Measurements from ENCODE around the gene GRIN1.

GRIN1 gene

DNA sequence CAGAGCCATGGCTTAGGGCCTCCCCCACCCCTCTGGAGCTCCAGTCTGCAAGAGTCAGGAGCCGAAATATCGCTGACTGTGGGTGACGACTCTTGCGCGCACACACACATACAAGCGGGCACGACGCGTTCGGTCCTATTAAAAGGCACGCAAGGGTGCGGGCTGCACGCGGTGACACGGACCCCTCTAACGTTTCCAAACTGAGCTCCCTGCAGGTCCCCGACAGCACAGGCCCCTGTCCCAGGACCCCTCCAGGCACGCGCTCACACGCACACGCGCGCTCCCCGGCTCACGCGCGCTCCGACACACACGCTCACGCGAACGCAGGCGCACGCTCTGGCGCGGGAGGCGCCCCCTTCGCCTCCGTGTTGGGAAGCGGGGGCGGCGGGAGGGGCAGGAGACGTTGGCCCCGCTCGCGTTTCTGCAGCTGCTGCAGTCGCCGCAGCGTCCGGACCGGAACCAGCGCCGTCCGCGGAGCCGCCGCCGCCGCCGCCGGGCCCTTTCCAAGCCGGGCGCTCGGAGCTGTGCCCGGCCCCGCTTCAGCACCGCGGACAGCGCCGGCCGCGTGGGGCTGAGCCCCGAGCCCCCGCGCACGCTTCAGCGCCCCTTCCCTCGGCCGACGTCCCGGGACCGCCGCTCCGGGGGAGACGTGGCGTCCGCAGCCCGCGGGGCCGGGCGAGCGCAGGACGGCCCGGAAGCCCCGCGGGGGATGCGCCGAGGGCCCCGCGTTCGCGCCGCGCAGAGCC lies at the start of gene GRIN1:
GRIN1 (plus strand) TSS at position 433 of the 746 bp plus-strand sequence. CDS start 333 bp downstream, outside the sequence.
- no peaks in the 10 kb centered on the region for H4K20me1 ChIP-seq (ENCODE audit: insufficient read depth)
- no peak within 1 kb of the TSS for H3K27ac ChIP-seq
- H3K79me2 ChIP-seq (ENCODE audit: insufficient read depth, low read depth), result no peaks in the 10 kb centered on the region
- no peak within 1 kb of the TSS for H3K9ac ChIP-seq
- no peaks in the 10 kb centered on the region for H3K36me3 ChIP-seq (ENCODE audit: insufficient read depth)
- peaks cover 86% of the 10 kb centered on the region for H3K27me3 ChIP-seq (ENCODE audit: insufficient read depth, low read depth)
- H3K4me3 ChIP-seq (IDR thresholded peaks at IDR 0.05; ENCODE audit: insufficient read depth, low read depth, low read length), result no peak within 1 kb of the TSS
- no peak within 1 kb of the TSS for H2AFZ ChIP-seq (ENCODE audit: low read depth)
- TF ChIP-seq, protein P1, sequence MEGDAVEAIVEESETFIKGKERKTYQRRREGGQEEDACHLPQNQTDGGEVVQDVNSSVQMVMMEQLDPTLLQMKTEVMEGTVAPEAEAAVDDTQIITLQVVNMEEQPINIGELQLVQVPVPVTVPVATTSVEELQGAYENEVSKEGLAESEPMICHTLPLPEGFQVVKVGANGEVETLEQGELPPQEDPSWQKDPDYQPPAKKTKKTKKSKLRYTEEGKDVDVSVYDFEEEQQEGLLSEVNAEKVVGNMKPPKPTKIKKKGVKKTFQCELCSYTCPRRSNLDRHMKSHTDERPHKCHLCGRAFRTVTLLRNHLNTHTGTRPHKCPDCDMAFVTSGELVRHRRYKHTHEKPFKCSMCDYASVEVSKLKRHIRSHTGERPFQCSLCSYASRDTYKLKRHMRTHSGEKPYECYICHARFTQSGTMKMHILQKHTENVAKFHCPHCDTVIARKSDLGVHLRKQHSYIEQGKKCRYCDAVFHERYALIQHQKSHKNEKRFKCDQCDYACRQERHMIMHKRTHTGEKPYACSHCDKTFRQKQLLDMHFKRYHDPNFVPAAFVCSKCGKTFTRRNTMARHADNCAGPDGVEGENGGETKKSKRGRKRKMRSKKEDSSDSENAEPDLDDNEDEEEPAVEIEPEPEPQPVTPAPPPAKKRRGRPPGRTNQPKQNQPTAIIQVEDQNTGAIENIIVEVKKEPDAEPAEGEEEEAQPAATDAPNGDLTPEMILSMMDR (conservative IDR thresholded peaks at IDR 0.05; ENCODE audit: low read depth, low read length), result no peak
- H3K4me2 ChIP-seq, result no peak within 1 kb of the TSS
- no peaks in the 10 kb centered on the region for H3K4me1 ChIP-seq (ENCODE audit: low read depth, poor library complexity, severe bottlenecking)

DNA sequence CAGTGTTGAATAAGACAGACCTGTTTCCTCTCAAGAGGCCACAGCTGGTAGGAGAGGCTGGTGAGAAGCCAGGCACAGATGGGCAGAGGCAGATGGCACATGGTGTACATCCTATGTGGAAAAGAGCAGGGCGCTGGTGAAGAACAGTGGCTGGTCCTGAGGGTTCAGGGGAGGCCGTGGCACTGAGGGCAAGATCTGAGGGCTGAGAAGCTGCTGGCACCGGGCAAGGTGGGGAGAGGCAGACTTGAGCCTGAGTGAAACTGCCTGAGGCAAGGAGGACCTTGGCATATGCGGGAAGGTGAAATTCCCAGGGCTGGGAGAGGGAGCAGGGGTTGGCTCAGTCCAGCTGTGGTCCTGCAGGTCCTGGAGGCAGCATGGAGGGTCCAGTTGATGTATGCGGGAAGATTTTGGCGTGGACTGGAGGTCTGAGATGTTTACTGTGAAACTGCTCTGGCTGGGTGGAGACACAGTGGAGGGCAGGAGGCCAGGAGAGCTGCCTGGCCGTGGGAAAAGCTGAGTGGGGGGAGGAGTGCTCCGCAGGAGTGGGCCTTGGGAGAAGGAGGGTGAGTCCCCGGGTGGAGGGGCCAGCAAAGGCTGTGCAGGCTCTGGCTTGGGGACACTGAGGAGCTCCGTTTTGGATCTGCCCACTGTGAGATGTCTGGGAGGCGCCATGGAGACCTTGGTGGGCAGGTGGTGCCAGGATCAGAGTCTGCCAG lies 49.6 kb upstream of the GRIN1 start:
- Histone ChIP-seq H3K4me3 (IDR thresholded peaks at IDR 0.05; ENCODE audit: insufficient read depth, low read depth, low read length) (no peak overlapping the region), H3K4me2 (no peak overlapping the region), H4K20me1 (ENCODE audit: insufficient read depth) (no peaks in the 10 kb centered on the region), H2AFZ (ENCODE audit: low read depth) (no peak overlapping the region), H3K9ac (no peak overlapping the region), H3K27me3 (ENCODE audit: insufficient read depth, low read depth) (no peaks in the 10 kb centered on the region), H3K27ac (no peak overlapping the region), H3K79me2 (ENCODE audit: insufficient read depth, low read depth) (no peaks in the 10 kb centered on the region), H3K4me1 (ENCODE audit: low read depth, poor library complexity, severe bottlenecking) (peaks cover 17% of the 10 kb centered on the region), H3K36me3 (ENCODE audit: insufficient read depth) (no peaks in the 10 kb centered on the region)
- TF ChIP-seq, protein P1 (conservative IDR thresholded peaks at IDR 0.05; ENCODE audit: low read depth, low read length), result no peak

DNA sequence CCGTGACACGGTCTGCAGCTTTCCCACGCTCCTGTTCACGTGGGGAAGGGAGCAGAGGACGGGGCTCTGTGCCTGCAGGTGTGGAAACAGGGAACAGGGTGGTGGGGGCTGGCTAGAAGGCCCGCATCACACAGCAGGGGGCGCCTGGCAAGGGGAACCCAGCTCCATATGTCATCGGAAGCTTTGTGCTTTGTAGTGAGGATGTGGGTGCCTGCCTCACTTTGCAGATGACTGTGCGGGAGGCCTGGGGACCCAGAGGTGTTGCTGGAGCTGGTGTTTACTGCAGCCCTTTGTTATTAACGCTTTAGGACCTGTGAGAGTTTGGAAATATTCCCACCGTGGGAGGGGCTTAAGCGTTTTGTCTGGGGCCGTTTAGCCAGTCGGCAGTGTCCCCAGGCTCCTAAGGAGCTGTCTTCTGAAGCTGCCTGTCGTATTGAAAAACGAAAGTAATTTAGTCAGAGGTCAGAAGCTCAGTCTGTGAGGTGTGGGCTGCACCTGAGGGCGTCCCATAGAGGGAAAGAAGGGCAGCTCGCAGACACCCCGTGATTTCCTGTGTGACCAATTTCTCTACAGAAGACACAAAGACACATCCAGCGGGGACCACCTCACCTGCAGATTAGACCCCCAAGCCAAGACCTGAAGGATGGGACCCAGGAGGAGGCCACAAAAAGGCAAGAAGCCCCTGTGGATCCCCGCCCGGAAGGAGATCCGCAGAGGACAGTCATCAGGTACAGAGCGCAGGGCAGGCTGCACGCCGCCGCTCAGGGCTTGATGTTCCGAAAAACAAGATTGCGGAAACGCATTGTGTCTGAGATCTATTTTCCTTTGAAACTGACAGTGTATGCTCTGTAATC lies 43.1 kb upstream of the GRIN1 start:
- H2AFZ ChIP-seq (ENCODE audit: low read depth), result peak overlapping the region; percentile 59
- TF ChIP-seq, protein P1 (conservative IDR thresholded peaks at IDR 0.05; ENCODE audit: low read depth, low read length), result 0 out of 2 replicates have a peak, but pooled peaks have one; percentile 39
- no peaks in the 10 kb centered on the region for H3K27me3 ChIP-seq (ENCODE audit: insufficient read depth, low read depth)
- no peak overlapping the region for H3K4me3 ChIP-seq (IDR thresholded peaks at IDR 0.05; ENCODE audit: insufficient read depth, low read depth, low read length)
- peak overlapping the region; percentile 55; the same call in 1 of the 2 replicates for H3K27ac ChIP-seq
- peaks cover 15% of the 10 kb centered on the region for H3K4me1 ChIP-seq (ENCODE audit: low read depth, poor library complexity, severe bottlenecking)
- no peaks in the 10 kb centered on the region for H3K79me2 ChIP-seq (ENCODE audit: insufficient read depth, low read depth)
- no peaks in the 10 kb centered on the region for H4K20me1 ChIP-seq (ENCODE audit: insufficient read depth)
- no peaks in the 10 kb centered on the region for H3K36me3 ChIP-seq (ENCODE audit: insufficient read depth)
- peak overlapping the region; percentile 71 for H3K4me2 ChIP-seq
- H3K9ac ChIP-seq, result peak overlapping the region; percentile 41; the same call in 1 of the 2 replicates

DNA sequence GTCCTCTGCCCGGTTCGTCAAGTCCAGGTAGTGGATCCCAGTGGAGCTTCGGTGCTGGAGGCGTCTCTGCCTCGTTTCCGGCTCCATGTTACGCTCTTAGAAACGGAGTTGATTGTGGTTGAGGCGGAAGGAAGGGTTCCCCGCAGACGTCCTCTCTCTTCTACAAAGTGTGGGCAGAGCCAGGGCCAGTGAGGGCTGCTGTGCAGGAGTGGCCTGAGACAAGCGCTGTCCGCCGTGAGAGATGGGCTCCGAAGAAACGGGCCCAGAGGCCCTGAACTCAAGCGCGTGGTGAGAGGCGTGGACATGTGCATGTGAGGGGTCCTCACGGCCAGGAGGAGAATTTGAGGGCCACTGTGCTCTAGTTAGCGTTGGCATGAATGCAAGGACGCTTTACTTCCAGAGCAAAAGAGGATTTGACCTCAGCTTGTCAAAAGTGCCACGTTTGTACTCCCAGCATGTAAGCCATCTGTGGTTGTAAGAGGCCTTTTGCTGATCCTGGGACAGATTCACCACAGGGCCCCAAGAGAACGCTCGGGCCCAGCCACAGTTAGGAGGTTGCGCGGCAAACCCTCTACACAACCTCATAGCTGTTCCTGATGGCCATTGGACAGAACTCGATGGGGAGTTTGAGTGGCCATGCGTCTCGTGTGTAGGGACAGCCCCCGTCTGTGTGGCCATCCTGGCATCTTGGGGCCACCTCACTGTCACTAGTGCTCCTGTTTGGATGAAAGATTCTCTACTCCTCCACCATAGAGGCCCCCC lies 42.0 kb upstream of the GRIN1 start:
- Histone ChIP-seq H3K4me2 (no peak overlapping the region), H3K27ac (no peak overlapping the region), H3K4me1 (ENCODE audit: low read depth, poor library complexity, severe bottlenecking) (peaks cover 15% of the 10 kb centered on the region), H3K79me2 (ENCODE audit: insufficient read depth, low read depth) (no peaks in the 10 kb centered on the region), H4K20me1 (ENCODE audit: insufficient read depth) (no peaks in the 10 kb centered on the region), H3K9ac (no peak overlapping the region), H3K4me3 (IDR thresholded peaks at IDR 0.05; ENCODE audit: insufficient read depth, low read depth, low read length) (no peak overlapping the region), H2AFZ (ENCODE audit: low read depth) (no peak overlapping the region), H3K36me3 (ENCODE audit: insufficient read depth) (no peaks in the 10 kb centered on the region), H3K27me3 (ENCODE audit: insufficient read depth, low read depth) (no peaks in the 10 kb centered on the region)
- TF ChIP-seq, protein P1 (conservative IDR thresholded peaks at IDR 0.05; ENCODE audit: low read depth, low read length), result no peak
